HG03139 (cell line): ENCODE measurements around the gene BCKDHB.
A peak's percentile ranks its signal among the peaks of the same experiment; 100 is the strongest.
"Not testable (repeated sequence)": the region's sequence is repeated elsewhere in the genome, so short reads cannot be mapped to it uniquely, and the experiment has no call there.

Source experiments
- ATAC-seq: cut with Tn5 transposase; IDR thresholded peaks from one replicate; pipeline ENCODE4 v1.9.1; 2021; ENCODE audit not compliant: unreplicated experiment

The BCKDHB gene

GRCh38 chr6:80205404-80205803, 98.9 kb downstream of the BCKDHB start:
- ATAC-seq = no peak

GRCh38 chr6:80206758-80207157, 100.3 kb downstream of the BCKDHB start:
- no peak for ATAC-seq

- no peak for ATAC-seq
Measured at GRCh38 chr6:80209430-80209829, 103.0 kb downstream of the BCKDHB start.

GRCh38 chr6:80210618-80211017, 104.1 kb downstream of the BCKDHB start:
- ATAC-seq = no peak

- no peak for ATAC-seq
Measured at GRCh38 chr6:80211286-80211685, 104.8 kb downstream of the BCKDHB start.

- ATAC-seq = not testable (repeated sequence)
Measured at GRCh38 chr6:80211890-80212289, 105.4 kb downstream of the BCKDHB start.

- ATAC-seq = peak; percentile 83
Measured at GRCh38 chr6:80214436-80215022, 108.1 kb downstream of the BCKDHB start.

GRCh38 chr6:80215063-80215462, 108.6 kb downstream of the BCKDHB start:
- no peak for ATAC-seq

GRCh38 chr6:80217794-80218193, 111.3 kb downstream of the BCKDHB start:
- ATAC-seq = no peak

GRCh38 chr6:80223743-80224212, 117.3 kb downstream of the BCKDHB start:
- ATAC-seq = no peak

GRCh38 chr6:80226151-80226550, 119.7 kb downstream of the BCKDHB start:
- ATAC-seq = no peak

GRCh38 chr6:80226699-80227098, 120.2 kb downstream of the BCKDHB start:
- no peak for ATAC-seq

- no peak for ATAC-seq
Measured at GRCh38 chr6:80227545-80228105, 121.2 kb downstream of the BCKDHB start.

- no peak for ATAC-seq
Measured at GRCh38 chr6:80233262-80233661, 126.8 kb downstream of the BCKDHB start.

- ATAC-seq = no peak
Measured at GRCh38 chr6:80233958-80234357, 127.5 kb downstream of the BCKDHB start.

- ATAC-seq = no peak
Measured at GRCh38 chr6:80234401-80234800, 127.9 kb downstream of the BCKDHB start.

GRCh38 chr6:80234908-80235307, 128.4 kb downstream of the BCKDHB start:
- no peak for ATAC-seq

- no peak for ATAC-seq
Measured at GRCh38 chr6:80235647-80236046, 129.2 kb downstream of the BCKDHB start.

- not testable (repeated sequence) for ATAC-seq
Measured at GRCh38 chr6:80238754-80239153, 132.3 kb downstream of the BCKDHB start.

- no peak for ATAC-seq
Measured at GRCh38 chr6:80245043-80245442, 138.6 kb downstream of the BCKDHB start.

- ATAC-seq = no peak
Measured at GRCh38 chr6:80249897-80250296, 143.4 kb downstream of the BCKDHB start.

- ATAC-seq = no peak
Measured at GRCh38 chr6:80250391-80250997, 144.0 kb downstream of the BCKDHB start.

GRCh38 chr6:80251321-80251720, 144.8 kb downstream of the BCKDHB start:
- no peak for ATAC-seq
